ENCODE data around the gene RAPGEF6. TPM values are rescaled to one million over a fixed set of nuclear protein-coding genes. Genes with fewer than 3 reads are reported as not detected.

RAPGEF6 gene
- total RNA-seq, 4 donors from 2014 or later: 10.2 to 26.5 (median 13.7) TPM

DNA sequence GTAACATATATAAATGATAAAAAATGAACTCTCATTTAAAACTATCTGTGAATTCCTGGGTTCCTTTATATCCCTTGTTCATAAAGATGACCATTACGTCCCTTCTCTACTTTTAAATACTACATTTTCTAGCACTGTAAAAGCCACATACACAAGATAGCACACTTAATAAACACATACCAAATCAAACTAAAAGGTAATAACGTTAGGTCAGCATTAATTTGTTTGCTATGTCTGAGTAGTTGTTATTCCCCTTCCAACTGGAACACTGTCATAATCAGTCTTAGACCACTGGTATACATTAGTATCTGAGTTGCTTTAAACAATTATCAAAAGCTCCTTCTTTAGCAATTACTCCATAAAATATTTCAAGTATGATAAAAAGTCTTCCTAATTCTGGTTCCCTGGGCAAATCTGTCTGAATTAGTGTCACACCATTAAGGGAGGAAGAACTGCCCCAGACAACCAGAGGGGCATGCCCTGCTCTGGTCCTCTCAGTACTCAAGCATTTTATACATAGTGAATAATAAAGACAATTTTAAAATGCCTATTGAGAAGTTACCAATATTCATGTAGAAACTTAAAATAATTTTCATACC, 98.1 kb downstream of the RAPGEF6 start:
- 83 to 92% methylated on average over 2 of the region's 2 CpGs for WGBS, 2 donors

DNA sequence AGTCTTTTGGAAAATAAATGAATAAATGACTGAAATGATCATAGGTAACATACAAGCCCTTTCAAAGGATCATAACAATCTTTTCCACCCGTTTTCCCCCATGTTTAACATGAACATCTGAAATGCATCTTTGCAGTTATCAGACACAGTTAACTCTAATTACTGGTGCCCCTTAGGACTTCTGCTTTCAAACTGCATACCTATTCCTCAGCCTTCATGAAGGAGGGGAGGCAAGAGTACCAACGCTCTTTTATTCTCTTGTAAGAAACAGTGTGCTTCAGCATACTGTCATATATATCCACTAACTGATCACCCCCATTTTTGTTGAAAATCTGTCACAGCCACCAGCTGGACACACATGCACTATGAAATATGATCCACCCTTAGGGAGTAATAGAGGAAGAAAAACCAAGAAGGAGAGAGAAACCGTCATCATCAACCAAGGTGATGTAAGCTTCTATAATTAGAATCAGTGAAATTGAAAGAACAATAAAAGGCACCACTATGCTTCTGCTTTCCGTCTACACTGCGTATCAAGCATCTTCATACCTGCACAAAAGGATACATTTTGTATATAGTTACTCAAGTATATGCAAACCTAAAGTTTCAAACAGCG, 98.7 kb downstream of the RAPGEF6 start:
- 64 to 72% methylated on average over 6 of the region's 6 CpGs for WGBS, 2 donors
- H3K27me3 ChIP-seq: no peaks in the 10 kb centered on the region
- no peak overlapping the region for H3K27ac ChIP-seq
- TF ChIP-seq, protein P1, sequence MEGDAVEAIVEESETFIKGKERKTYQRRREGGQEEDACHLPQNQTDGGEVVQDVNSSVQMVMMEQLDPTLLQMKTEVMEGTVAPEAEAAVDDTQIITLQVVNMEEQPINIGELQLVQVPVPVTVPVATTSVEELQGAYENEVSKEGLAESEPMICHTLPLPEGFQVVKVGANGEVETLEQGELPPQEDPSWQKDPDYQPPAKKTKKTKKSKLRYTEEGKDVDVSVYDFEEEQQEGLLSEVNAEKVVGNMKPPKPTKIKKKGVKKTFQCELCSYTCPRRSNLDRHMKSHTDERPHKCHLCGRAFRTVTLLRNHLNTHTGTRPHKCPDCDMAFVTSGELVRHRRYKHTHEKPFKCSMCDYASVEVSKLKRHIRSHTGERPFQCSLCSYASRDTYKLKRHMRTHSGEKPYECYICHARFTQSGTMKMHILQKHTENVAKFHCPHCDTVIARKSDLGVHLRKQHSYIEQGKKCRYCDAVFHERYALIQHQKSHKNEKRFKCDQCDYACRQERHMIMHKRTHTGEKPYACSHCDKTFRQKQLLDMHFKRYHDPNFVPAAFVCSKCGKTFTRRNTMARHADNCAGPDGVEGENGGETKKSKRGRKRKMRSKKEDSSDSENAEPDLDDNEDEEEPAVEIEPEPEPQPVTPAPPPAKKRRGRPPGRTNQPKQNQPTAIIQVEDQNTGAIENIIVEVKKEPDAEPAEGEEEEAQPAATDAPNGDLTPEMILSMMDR (IDR thresholded peaks at IDR 0.05): no peak
- TF ChIP-seq POLR2A (IDR thresholded peaks at IDR 0.05): no peak
- H3K4me1 ChIP-seq: peaks cover 0 to 14% (median 0%) of the 10 kb centered on the region in 3 donors
- no peak for DNase-seq
- H3K36me3 ChIP-seq: no peaks in the 10 kb centered on the region
- no peak overlapping the region for H3K4me3 ChIP-seq
- no peaks in the 10 kb centered on the region for H3K9me3 ChIP-seq
- intact Hi-C loops (cut with DNase I): no loop called here

More for the DNA sequence above, 98.1 kb downstream of the RAPGEF6 start:
- Histone ChIP-seq H3K9me3 (no peaks in the 10 kb centered on the region), H3K4me3 (no peak overlapping the region), H3K36me3 (no peaks in the 10 kb centered on the region), H3K27me3 (no peaks in the 10 kb centered on the region), H3K4me1 (peaks cover 0 to 10% (median 0%) of the 10 kb centered on the region in 3 donors), H3K27ac (no peak overlapping the region)
- intact Hi-C loops (cut with DNase I): no loop called here
- TF ChIP-seq, protein P1 (IDR thresholded peaks at IDR 0.05): no peak
- TF ChIP-seq POLR2A (IDR thresholded peaks at IDR 0.05): no peak
- no peak for DNase-seq

GRCh38 chr5:131534974-131535373, 100.1 kb downstream of the RAPGEF6 start:
- H3K27me3 ChIP-seq: no peaks in the 10 kb centered on the region
- H3K4me3 ChIP-seq: no peak overlapping the region
- intact Hi-C loops (cut with DNase I): no loop called here
- H3K36me3 ChIP-seq: no peaks in the 10 kb centered on the region
- no peaks in the 10 kb centered on the region for H3K9me3 ChIP-seq
- H3K4me1 ChIP-seq: peaks cover 0 to 21% (median 0%) of the 10 kb centered on the region in 3 donors
- no peak for DNase-seq
- H3K27ac ChIP-seq: no peak overlapping the region
- TF ChIP-seq, protein P1 (IDR thresholded peaks at IDR 0.05): no peak
- TF ChIP-seq POLR2A (IDR thresholded peaks at IDR 0.05): no peak
- WGBS, 2 donors: 53 to 58% methylated on average over 2 of the region's 2 CpGs

DNA sequence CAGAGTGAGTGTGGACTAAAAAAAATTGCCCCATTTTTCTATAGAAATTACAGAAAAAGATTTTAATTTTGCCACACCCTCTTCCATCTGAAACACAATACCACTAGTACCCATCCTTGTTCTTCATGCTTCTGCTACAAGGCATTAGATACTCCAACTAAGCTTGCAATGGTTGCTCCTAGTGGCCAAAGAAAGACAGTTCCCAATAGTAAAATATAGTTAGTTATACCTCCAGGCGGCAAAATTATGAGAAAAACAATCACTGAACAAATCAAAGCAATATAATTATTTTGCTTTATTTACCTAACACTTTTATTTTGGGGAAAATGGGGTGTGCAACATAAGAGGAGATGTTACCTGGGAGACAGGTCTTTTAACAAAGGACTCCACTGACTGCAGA, 101.2 kb downstream of the RAPGEF6 start:
- TF ChIP-seq, protein P1 (IDR thresholded peaks at IDR 0.05): peak in 2 of 6 experiments; percentile 14 to 20
- TF ChIP-seq POLR2A (IDR thresholded peaks at IDR 0.05): no peak
- 94 to 100% methylated on average over 1 of the region's 1 CpG for WGBS, 2 donors
- Histone ChIP-seq H3K4me3 (no peak overlapping the region), H3K27me3 (no peaks in the 10 kb centered on the region), H3K27ac (no peak overlapping the region), H3K36me3 (no peaks in the 10 kb centered on the region), H3K4me1 (peaks cover 0 to 21% (median 0%) of the 10 kb centered on the region in 3 donors), H3K9me3 (no peaks in the 10 kb centered on the region)
- intact Hi-C loops (cut with DNase I): no loop called here
- no peak for DNase-seq

GRCh38 chr5:131532031-131532640, 102.9 kb downstream of the RAPGEF6 start:
- Histone ChIP-seq H3K27me3 (no peaks in the 10 kb centered on the region), H3K9me3 (no peaks in the 10 kb centered on the region), H3K4me1 (peaks cover 0 to 21% (median 0%) of the 10 kb centered on the region in 3 donors), H3K36me3 (no peaks in the 10 kb centered on the region), H3K27ac (peak overlapping the region in 2 of 4 donors; percentile 7 to 21), H3K4me3 (peak overlapping the region in 2 of 4 donors; percentile 15 to 47)
- DNase-seq: no peak
- intact Hi-C loops (cut with DNase I): no loop called here
- 40 to 44% methylated on average over 6 of the region's 6 CpGs for WGBS, 2 donors
- no peak for TF ChIP-seq POLR2A (IDR thresholded peaks at IDR 0.05)
- TF ChIP-seq, protein P1 (IDR thresholded peaks at IDR 0.05): no peak
